HEK293 (cell line): Measurements from ENCODE around the gene AFF2.

ENCODE experiments used
- YY1 ChIP-seq: fragments of 450-650 bp; formaldehyde crosslinking; IDR thresholded peaks from 2 replicates; pipeline ENCODE4 v1.5.1; 2018; ENCODE audit warnings: missing biosample characterization, missing genetic modification characterization
- ZNF214 ChIP-seq: fragments of 450-650 bp; formaldehyde crosslinking; IDR thresholded peaks from 2 replicates; pipeline ENCODE4 v1.5.1; 2017; ENCODE audit warnings: missing biosample characterization, mild to moderate bottlenecking, missing genetic modification characterization, borderline replicate concordance
- ZNF416 ChIP-seq: fragments of 450-650 bp; formaldehyde crosslinking; IDR thresholded peaks from 2 replicates; pipeline ENCODE4 v1.5.1; 2016; ENCODE audit warnings: missing biosample characterization, missing genetic modification characterization
- TF ChIP-seq, protein P1 (sequence below): fragments of 450-650 bp; formaldehyde crosslinking; IDR thresholded peaks from 2 replicates; pipeline ENCODE4 v1.5.1; 2016; ENCODE audit warnings: missing biosample characterization, missing genetic modification characterization
- TF ChIP-seq, protein P2 (sequence below): fragments of 450-650 bp; IDR thresholded peaks from 2 replicates; pipeline ENCODE4 v1.5.1; 2018; ENCODE audit warnings: missing biosample characterization, mild to moderate bottlenecking, missing genetic modification characterization

DNA sequence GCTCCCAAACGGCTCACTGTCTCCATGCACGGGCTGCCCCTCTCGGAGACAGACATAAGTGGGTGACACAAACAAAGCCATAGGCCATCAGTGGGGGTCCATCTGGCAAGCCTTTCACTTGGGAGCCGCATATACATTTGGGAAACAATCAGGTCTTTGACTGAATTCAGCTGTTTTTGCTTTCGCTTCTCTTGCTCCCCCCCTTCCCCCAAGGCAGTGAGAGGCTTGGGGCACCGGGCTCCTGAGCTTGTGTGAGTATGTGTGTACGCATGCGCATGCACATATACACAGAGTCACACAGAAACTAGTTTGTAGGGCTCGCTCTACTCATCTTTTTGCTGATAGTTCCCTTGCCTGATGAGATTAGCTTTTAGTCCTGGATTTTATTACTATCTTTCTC lies 284.4 kb downstream of the AFF2 start:
- TF ChIP-seq ZNF416 (tag by site-specific recombination) (no peak), ZNF214 (tag by site-specific recombination) (no peak), YY1 (no peak)
- TF ChIP-seq, protein P1, sequence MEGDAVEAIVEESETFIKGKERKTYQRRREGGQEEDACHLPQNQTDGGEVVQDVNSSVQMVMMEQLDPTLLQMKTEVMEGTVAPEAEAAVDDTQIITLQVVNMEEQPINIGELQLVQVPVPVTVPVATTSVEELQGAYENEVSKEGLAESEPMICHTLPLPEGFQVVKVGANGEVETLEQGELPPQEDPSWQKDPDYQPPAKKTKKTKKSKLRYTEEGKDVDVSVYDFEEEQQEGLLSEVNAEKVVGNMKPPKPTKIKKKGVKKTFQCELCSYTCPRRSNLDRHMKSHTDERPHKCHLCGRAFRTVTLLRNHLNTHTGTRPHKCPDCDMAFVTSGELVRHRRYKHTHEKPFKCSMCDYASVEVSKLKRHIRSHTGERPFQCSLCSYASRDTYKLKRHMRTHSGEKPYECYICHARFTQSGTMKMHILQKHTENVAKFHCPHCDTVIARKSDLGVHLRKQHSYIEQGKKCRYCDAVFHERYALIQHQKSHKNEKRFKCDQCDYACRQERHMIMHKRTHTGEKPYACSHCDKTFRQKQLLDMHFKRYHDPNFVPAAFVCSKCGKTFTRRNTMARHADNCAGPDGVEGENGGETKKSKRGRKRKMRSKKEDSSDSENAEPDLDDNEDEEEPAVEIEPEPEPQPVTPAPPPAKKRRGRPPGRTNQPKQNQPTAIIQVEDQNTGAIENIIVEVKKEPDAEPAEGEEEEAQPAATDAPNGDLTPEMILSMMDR (tag by site-specific recombination): no peak
- TF ChIP-seq, protein P2, sequence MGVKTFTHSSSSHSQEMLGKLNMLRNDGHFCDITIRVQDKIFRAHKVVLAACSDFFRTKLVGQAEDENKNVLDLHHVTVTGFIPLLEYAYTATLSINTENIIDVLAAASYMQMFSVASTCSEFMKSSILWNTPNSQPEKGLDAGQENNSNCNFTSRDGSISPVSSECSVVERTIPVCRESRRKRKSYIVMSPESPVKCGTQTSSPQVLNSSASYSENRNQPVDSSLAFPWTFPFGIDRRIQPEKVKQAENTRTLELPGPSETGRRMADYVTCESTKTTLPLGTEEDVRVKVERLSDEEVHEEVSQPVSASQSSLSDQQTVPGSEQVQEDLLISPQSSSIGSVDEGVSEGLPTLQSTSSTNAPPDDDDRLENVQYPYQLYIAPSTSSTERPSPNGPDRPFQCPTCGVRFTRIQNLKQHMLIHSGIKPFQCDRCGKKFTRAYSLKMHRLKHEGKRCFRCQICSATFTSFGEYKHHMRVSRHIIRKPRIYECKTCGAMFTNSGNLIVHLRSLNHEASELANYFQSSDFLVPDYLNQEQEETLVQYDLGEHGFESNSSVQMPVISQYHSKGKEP: no peak
